Neural crest cell (in vitro differentiated cells): ENCODE data around the gene CHRNB2. TPM values are rescaled to one million over a fixed set of nuclear protein-coding genes. Genes with fewer than 3 reads are reported as not detected.

ENCODE experiments used
- DNase-seq: peaks from one replicate; pipeline ENCODE4 v3.0.0; 2021; ENCODE audit warnings: low read depth, mixed read lengths, low spot score
- H3K27ac Mint-ChIP-seq: one replicate; pipeline ENCODE4 v1.8.0; 2021; ENCODE audit warnings: mild to moderate bottlenecking, mixed read lengths; ENCODE audit not compliant: unreplicated experiment
- H3K27me3 Mint-ChIP-seq: 2 replicates; pipeline ENCODE4 v1.8.0; 2021; ENCODE audit warnings: low read depth, mild to moderate bottlenecking, mixed read lengths
- H3K36me3 Mint-ChIP-seq: 2 replicates; pipeline ENCODE4 v1.8.0; 2021; ENCODE audit warnings: low read depth, mild to moderate bottlenecking, mixed read lengths
- H3K4me1 Mint-ChIP-seq: 2 replicates; pipeline ENCODE4 v1.8.0; 2021; ENCODE audit warnings: mixed read lengths
- H3K4me3 Mint-ChIP-seq: one replicate; pipeline ENCODE4 v1.8.0; 2021; ENCODE audit warnings: mild to moderate bottlenecking, mixed read lengths
- H3K9me3 Mint-ChIP-seq: 2 replicates; pipeline ENCODE4 v1.8.0; 2021; ENCODE audit warnings: mixed read lengths
- CTCF ChIP-seq: fragments of 200-600 bp; sonication (generic); conservative IDR thresholded peaks from 2 replicates; pipeline ENCODE4 v1.5.0; 2021; ENCODE audit warnings: antibody characterized with exemption, mild to moderate bottlenecking
- total RNA-seq: library from RNA; stranded (reverse); gene quantifications from 2 replicates; pipeline ENCODE4 v1.2.1, GENCODE V29; 2021

CHRNB2 gene
- total RNA-seq, 1 donor from 2014 or later = 8.7 TPM

- no peak overlapping the region for H3K27ac Mint-ChIP-seq
- no peaks in the 10 kb centered on the region for H3K9me3 Mint-ChIP-seq
- H3K27me3 Mint-ChIP-seq = no peaks in the 10 kb centered on the region
- no peak for DNase-seq
- peaks cover 34% of the 10 kb centered on the region for H3K4me1 Mint-ChIP-seq
- TF ChIP-seq CTCF = no peak
- H3K4me3 Mint-ChIP-seq = no peak overlapping the region
- peaks cover 11% of the 10 kb centered on the region for H3K36me3 Mint-ChIP-seq
Measured at GRCh38 chr1:154553056-154554030, 14.2 kb upstream of the CHRNB2 start.

- Mint-ChIP-seq H3K36me3 (peaks cover 3% of the 10 kb centered on the region), H3K4me3 (peak overlapping the region; percentile 95), H3K4me1 (peaks cover 41% of the 10 kb centered on the region), H3K9me3 (no peaks in the 10 kb centered on the region), H3K27ac (peak overlapping the region; percentile 88), H3K27me3 (no peaks in the 10 kb centered on the region)
- no peak for TF ChIP-seq CTCF
- no peak for DNase-seq
Measured at GRCh38 chr1:154556422-154556821, 11.2 kb upstream of the CHRNB2 start.

GRCh38 chr1:154557248-154557938 is 10.2 kb upstream of the CHRNB2 start:
- H3K4me3 Mint-ChIP-seq = peak overlapping the region; percentile 95
- no peaks in the 10 kb centered on the region for H3K9me3 Mint-ChIP-seq
- peaks cover 3% of the 10 kb centered on the region for H3K27me3 Mint-ChIP-seq
- H3K4me1 Mint-ChIP-seq = peaks cover 41% of the 10 kb centered on the region
- H3K36me3 Mint-ChIP-seq = peaks cover 3% of the 10 kb centered on the region
- peak overlapping the region; percentile 75 for H3K27ac Mint-ChIP-seq
- no peak for DNase-seq
- no peak for TF ChIP-seq CTCF

- Mint-ChIP-seq H3K4me1 (peaks cover 41% of the 10 kb centered on the region), H3K27me3 (peaks cover 3% of the 10 kb centered on the region), H3K9me3 (no peaks in the 10 kb centered on the region), H3K36me3 (peaks cover 3% of the 10 kb centered on the region), H3K27ac (peak within 1 kb of the TSS; percentile 99), H3K4me3 (peak within 1 kb of the TSS; percentile 95)
- DNase-seq = peak; percentile 23
- no peak for TF ChIP-seq CTCF
Measured at GRCh38 chr1:154557939-154558719, 9.4 kb upstream of the CHRNB2 start, which contains the start of gene UBE2Q1. Gene UBE2Q1 (minus strand): TSS chr1:154558662. CDS start chr1:154558553, 109 bp downstream.
